Stomach (tissue), 9 donors: ENCODE measurements around the gene MALRD1. TPM values are rescaled to one million over a fixed set of nuclear protein-coding genes. Genes with fewer than 3 reads are reported as not detected.

Experiments
- DNase-seq, 2 donors: peaks; one replicate each; pipeline versions ENCODE4 v3.0.0 to v3.0.0-alpha.2; 2013 to 2019
- H3K27ac ChIP-seq, 5 donors: fragments of 200-600 bp in 4 of 5; sonication (generic) in 4 of 5; one replicate each; pipeline ENCODE4 v1.5.1; 2013 to 2019; ENCODE audit warnings: mild to moderate bottlenecking in 1 of 5, moderate library complexity in 1 of 5
- H3K27me3 ChIP-seq, 3 donors: fragments of 200-600 bp; sonication (generic); one replicate each; pipeline ENCODE4 v1.5.1; 2017 to 2019; ENCODE audit warnings: mixed run types in 1 of 3
- H3K36me3 ChIP-seq, 4 donors: fragments of 200-600 bp; sonication (generic); 1 replicate in 3 of 4; 2 replicates in 1 of 4; pipeline ENCODE4 v1.5.1; 2016 to 2019
- H3K4me1 ChIP-seq, 4 donors: fragments of 200-600 bp; sonication (generic); one replicate each; pipeline ENCODE4 v1.5.1; 2016 to 2019
- H3K4me3 ChIP-seq, 4 donors: fragments of 200-600 bp; sonication (generic) in 3 of 4; one replicate each; pipeline ENCODE4 v1.5.1; 2016 to 2019; ENCODE audit warnings: mild to moderate bottlenecking in 1 of 4
- H3K9me3 ChIP-seq, 4 donors: fragments of 200-600 bp; sonication (generic); one replicate each; pipeline ENCODE4 v1.5.1; 2016 to 2019
- CTCF ChIP-seq, 7 experiments: fragments of 450-650 bp in 4 of 7; fragments of 200-600 bp in 3 of 7; sonication (generic) in 3 of 7; IDR thresholded peaks; one replicate each; pipeline ENCODE4 v1.5.1; 2016 to 2019; ENCODE audit warnings: antibody characterized with exemption in 7 of 7, control low read depth in 2 of 7, mild to moderate bottlenecking in 1 of 7
- EP300 ChIP-seq: sonication (generic); formaldehyde crosslinking; IDR thresholded peaks from one replicate; pipeline ENCODE4 v1.6.1; 2017; ENCODE audit warnings: antibody characterized with exemption
- POLR2A ChIP-seq, 4 donors: fragments of 450-650 bp; IDR thresholded peaks; one replicate each; pipeline ENCODE4 v1.6.1; 2016; ENCODE audit warnings: antibody characterized with exemption in 4 of 4, control low read depth in 2 of 4, mild to moderate bottlenecking in 1 of 4, moderate library complexity in 1 of 4
- POLR2AphosphoS5 ChIP-seq, 3 donors: sonication (generic); formaldehyde crosslinking; IDR thresholded peaks; one replicate each; pipeline ENCODE4 v1.6.1; 2016; ENCODE audit warnings: antibody characterized with exemption in 3 of 3
- WGBS, 5 donors: extraction: QIAGEN DNeasy Blood & Tissue Kit in 3 of 5; methylation state at CpG; one replicate each; pipeline versions ENCODE4 v1.1.5 to v1.1.7; 2013 to 2018; 5-methylcytosine and 5-hydroxymethylcytosine counted together
- intact Hi-C: fragments of 100-400 bp; cut with DNase I; formaldehyde crosslinking; loops from one replicate; pipeline ENCODE4 v1.15.1; 2023; ENCODE audit warnings: low total_unique reads
- polyA plus RNA-seq, 3 donors: library from polyadenylated mRNA; stranded (reverse); fragments of 200-250 nt; gene quantifications; one replicate each; pipeline ENCODE4 v1.2.3, GENCODE V29; 2013
- total RNA-seq, 5 donors: library from RNA; depleted of rRNA; stranded (reverse); fragments of >200 nt; gene quantifications; one replicate each; pipeline versions ENCODE4 v1.1.0 to v1.2.3, GENCODE V29; 2014 to 2016
- donor health status: healthy with polysubstance abuse.
- donor health status: Bipolar disorder and iron deficiency.
- donor health status: healthy.

The MALRD1 gene
- total and polyA plus RNA-seq, 8 donors: 0.10 to 9.7 (median 0.94) TPM; not detected in 2

DNA sequence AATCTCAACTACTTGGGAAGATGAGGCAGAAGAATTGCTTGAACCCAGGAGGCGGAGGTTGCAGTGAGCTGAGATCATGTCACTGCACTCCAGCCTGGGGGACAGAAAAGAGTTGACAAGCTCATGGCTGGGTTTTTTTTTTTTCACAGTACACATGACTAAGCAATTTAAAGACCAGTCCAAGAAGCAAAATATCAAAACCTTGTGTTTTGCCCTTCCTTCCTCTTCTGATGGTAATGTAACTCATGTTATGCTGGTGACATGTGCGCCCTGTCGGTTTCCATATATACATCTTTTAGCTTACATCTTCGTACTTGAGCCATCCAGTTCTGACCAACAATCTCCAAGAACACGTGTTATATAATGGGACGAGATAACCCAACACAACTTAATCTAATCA is 530.0 kb downstream of the MALRD1 start:
- Histone ChIP-seq H3K27ac (no peak overlapping the region), H3K36me3 (no peaks in the 10 kb centered on the region), H3K27me3 (no peaks in the 10 kb centered on the region), H3K4me1 (no peaks in the 10 kb centered on the region), H3K9me3 (no peaks in the 10 kb centered on the region), H3K4me3 (no peak overlapping the region)
- 84 to 90% (median 86%) methylated on average over 6 of the region's 6 CpGs for WGBS, 5 donors
- intact Hi-C loops: no loop called here
- no peak for TF ChIP-seq EP300
- no peak for TF ChIP-seq POLR2AphosphoS5 (IDR thresholded peaks at IDR 0.05)
- TF ChIP-seq POLR2A (IDR thresholded peaks at IDR 0.05): no peak
- TF ChIP-seq CTCF (IDR thresholded peaks at IDR 0.05): no peak
- DNase-seq: no peak

- DNase-seq: peak in 1 of 2 donors; percentile 24
- no peaks in the 10 kb centered on the region for H3K9me3 ChIP-seq
- WGBS, 5 donors: 75 to 80% (median 78%) methylated on average over 7 of the region's 7 CpGs
- intact Hi-C loops: no loop called here
- no peak overlapping the region for H3K27ac ChIP-seq
- H3K4me3 ChIP-seq: no peak overlapping the region
- H3K27me3 ChIP-seq: no peaks in the 10 kb centered on the region
- no peaks in the 10 kb centered on the region for H3K4me1 ChIP-seq
- TF ChIP-seq EP300: no peak
- H3K36me3 ChIP-seq: no peaks in the 10 kb centered on the region
Observed at GRCh38 chr10:19579761-19580545, 531.4 kb downstream of the MALRD1 start.

DNA sequence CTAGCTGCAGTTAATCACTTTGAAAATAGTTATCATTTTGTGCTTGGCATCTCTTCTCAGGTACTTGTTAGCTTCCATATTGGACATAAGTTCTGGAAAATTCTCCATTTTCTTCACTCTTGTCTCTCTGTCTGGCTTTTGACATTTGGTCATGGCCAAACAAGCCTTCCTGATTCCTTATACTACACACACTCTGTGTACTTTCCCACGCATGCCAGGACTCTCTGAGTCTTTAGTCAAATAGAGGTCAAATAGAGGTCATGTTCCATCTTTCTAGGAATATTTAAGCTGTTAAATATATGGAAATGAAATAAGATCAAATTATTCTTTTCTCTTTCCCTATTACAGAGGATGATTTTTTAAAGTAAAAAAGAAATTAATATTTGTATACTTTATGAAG is 532.1 kb downstream of the MALRD1 start:
- TF ChIP-seq EP300 (no peak), CTCF (IDR thresholded peaks at IDR 0.05) (no peak), POLR2A (IDR thresholded peaks at IDR 0.05) (no peak), POLR2AphosphoS5 (IDR thresholded peaks at IDR 0.05) (no peak)
- intact Hi-C loops: no loop called here
- no peaks in the 10 kb centered on the region for H3K9me3 ChIP-seq
- WGBS, 5 donors: 51 to 75% (median 60%) methylated on average over 1 of the region's 1 CpG
- no peak overlapping the region for H3K4me3 ChIP-seq
- no peaks in the 10 kb centered on the region for H3K27me3 ChIP-seq
- no peaks in the 10 kb centered on the region for H3K36me3 ChIP-seq
- no peaks in the 10 kb centered on the region for H3K4me1 ChIP-seq
- H3K27ac ChIP-seq: no peak overlapping the region
- DNase-seq: peak in 1 of 2 donors; percentile 7

- Histone ChIP-seq H3K4me3 (no peak overlapping the region), H3K36me3 (no peaks in the 10 kb centered on the region), H3K4me1 (no peaks in the 10 kb centered on the region), H3K9me3 (peaks cover 0 to 8% (median 6%) of the 10 kb centered on the region in 4 donors), H3K27ac (no peak overlapping the region), H3K27me3 (no peaks in the 10 kb centered on the region)
- intact Hi-C loops: no loop called here
- TF ChIP-seq POLR2A (IDR thresholded peaks at IDR 0.05) (no peak), CTCF (IDR thresholded peaks at IDR 0.05) (no peak), POLR2AphosphoS5 (IDR thresholded peaks at IDR 0.05) (no peak), EP300 (no peak)
- no peak for DNase-seq
- 71 to 81% (median 75%) methylated on average over 8 of the region's 8 CpGs for WGBS, 5 donors
Observed at GRCh38 chr10:19588608-19589007, 540.0 kb downstream of the MALRD1 start.

DNA sequence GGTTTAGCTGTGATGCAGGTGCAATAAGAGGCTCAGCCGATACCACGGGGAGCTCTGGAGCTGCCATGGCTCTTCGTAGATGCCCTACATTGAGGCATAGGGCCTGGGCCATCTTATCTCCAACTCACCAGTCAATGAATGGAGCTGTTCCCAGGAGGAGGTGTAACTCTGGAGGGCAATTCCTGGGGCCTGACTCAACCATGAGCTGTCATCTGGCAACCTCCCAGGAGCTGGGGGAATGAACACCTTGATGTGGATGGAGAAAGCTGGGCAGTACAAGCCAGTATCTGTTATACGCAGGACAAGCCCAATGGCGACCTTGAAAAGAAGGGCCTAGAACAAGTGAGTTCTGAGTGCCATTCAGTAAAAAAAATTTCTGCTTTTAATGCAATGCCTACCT is 543.7 kb downstream of the MALRD1 start:
- TF ChIP-seq CTCF (IDR thresholded peaks at IDR 0.05): no peak
- WGBS, 5 donors: 81 to 95% (median 90%) methylated on average over 5 of the region's 5 CpGs
- no peak for DNase-seq
- intact Hi-C loops: no loop called here
- Histone ChIP-seq H3K36me3 (no peaks in the 10 kb centered on the region), H3K27ac (no peak overlapping the region), H3K4me1 (no peaks in the 10 kb centered on the region), H3K4me3 (no peak overlapping the region), H3K27me3 (no peaks in the 10 kb centered on the region), H3K9me3 (no peaks in the 10 kb centered on the region)
